Measurements from ENCODE around the gene GRID2.

The GRID2 gene

DNA sequence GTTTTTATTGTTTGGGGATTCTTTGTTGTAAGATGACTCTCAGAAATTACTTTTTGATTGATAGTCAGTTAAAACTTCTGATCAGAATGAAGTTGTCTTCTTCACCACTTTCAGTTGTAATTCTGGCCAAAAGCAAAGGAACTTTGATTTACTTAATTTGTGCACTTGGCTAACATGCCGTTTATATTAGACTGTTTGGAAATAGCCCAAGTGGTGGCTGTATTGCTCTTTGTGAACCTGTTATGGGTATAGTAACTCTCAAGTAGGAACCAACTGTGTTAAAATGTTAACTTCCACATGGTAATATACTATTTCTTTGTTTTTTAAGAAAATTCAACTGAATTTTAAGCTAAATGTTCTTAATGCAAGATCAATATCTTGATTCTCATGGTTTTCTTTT is 581.9 kb downstream of the GRID2 start:
- no peak for DNase-seq (ENCODE audit: extremely low read depth in 1 of 2, low read depth in 1 of 2)

DNA sequence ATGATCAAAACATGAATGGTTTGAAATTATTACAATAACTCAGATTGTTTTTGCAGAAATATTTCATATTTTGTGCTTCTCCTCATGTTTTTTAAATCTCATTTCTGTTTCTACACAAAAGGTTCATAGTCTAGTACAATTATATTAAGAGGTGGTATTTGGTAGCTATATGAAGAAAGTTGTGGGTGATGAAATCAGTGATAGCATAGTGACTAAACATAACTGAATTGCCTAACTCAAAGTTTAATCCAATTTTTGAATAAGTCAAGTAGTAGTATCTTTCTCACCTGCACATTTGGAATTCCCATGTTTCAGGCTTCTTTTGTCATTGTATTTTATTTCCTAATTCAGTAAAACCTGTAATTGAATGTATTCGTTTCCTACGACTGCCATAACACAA is 648.7 kb downstream of the GRID2 start:
- no peak for DNase-seq (ENCODE audit: extremely low read depth in 1 of 2, low read depth in 1 of 2)

DNA sequence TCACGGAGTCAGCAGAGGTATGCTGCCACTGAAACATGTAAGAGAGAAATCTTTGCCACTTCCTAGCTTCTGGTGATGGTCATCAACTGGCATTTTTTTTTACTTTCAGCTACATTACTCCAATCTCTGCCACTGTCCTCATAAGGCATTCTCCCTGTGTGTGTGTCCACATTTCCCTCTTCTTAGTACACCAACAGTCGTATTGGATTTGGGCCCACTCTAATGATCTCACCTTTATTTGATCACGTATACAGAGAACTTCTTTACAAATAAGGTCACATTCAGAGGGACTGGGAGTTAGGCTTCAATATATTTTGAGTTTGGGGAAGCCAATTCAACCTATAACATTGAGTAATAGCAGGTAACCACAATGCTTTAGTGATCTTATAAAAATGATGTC is 649.1 kb downstream of the GRID2 start:
- DNase-seq (ENCODE audit: extremely low read depth in 1 of 2, low read depth in 1 of 2) = no peak

DNA sequence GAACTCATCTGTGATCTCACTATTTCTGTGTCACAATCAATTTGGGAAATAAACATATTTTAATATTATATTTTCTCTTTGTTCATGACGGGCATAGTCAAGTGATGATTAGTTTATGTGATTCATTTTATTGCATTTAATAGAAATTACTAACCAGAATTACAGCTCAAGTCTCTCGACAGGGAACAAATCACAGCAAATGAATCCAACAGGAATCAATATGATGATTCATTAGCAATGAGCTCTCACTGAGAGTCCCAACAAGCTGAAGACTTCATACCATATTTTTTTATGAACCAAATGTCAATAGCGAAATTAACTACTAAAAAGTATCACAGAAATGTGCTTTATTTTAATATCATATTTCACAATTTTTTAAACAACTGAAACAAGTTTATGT is 649.7 kb downstream of the GRID2 start:
- DNase-seq (ENCODE audit: extremely low read depth in 1 of 2, low read depth in 1 of 2) = no peak

DNA sequence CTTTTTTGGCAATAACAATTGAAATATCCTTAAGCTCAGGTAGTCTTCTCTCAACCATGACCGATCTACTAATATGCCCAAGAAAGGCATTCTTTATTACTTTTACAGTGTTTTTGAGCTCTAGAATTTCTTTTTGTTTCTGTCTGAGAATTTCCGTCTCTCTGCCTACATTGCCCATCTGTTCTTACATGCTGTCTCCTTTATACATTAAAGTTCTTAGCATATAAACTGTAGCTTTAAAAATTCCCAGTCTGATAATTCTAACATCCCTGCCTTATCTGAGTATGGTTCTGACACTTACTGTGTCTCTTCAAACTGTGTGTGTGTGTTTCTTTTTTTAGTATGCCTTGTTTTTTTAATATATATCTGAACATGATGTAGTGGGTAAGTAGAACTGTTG is 658.1 kb downstream of the GRID2 start:
- no peak for DNase-seq (ENCODE audit: extremely low read depth in 1 of 2, low read depth in 1 of 2)

DNA sequence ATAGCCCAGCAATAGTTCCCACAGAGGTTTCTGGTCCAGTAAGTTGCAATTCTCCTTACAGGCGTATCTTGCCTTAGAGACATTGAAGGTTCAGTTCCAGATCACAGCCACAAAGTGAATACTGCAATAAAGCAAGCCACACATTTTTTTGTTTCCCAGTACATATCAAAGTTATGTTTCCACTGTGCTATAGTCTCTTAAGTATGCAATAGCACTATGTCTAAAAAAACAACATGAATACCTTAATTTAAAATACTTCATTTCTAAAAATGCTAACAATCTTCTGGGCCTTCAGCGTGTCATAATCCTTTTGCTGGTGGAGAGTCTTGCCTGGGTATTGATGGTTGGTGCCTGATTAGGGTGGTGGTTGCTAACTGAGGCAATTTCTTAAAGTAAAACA is 659.1 kb downstream of the GRID2 start:
- no peak for DNase-seq (ENCODE audit: extremely low read depth in 1 of 2, low read depth in 1 of 2)

DNA sequence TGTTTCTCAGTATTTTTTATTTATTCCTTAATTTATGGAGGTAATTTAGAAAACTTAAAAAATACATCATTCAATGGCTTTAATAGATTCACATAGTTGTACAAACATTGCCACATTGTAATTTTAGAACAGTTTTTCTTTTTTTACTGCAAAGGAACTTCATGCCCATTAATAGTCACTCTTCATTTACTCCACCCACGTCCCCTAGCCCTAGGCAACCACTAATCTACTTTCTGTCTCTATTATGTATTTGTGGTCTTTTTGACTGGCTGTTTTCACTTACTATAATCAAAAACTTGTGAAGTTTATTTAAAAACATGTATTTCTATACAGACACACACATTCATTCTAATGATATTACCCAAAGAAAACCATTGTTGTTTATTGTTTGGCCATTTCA is 664.8 kb downstream of the GRID2 start:
- DNase-seq (ENCODE audit: extremely low read depth in 1 of 2, low read depth in 1 of 2) = no peak

DNA sequence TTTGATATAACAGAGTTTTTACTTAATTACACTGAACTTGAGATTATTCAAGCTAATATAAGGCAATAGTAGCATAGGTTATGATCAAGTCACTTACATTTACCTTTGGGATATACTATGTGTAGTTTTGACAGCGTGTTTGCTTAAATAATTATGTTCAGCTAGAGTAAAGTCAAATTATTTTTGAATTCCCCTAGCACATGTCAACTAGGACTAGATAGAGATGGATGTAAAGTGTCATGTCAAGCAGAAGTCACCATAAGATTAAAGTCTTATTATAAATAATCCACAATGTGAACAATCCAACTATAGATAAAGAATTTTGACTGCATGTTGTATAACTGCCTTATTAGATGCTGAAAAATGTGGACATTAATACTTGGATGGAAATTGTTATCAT is 665.2 kb downstream of the GRID2 start:
- no peak for DNase-seq (ENCODE audit: extremely low read depth in 1 of 2, low read depth in 1 of 2)

DNA sequence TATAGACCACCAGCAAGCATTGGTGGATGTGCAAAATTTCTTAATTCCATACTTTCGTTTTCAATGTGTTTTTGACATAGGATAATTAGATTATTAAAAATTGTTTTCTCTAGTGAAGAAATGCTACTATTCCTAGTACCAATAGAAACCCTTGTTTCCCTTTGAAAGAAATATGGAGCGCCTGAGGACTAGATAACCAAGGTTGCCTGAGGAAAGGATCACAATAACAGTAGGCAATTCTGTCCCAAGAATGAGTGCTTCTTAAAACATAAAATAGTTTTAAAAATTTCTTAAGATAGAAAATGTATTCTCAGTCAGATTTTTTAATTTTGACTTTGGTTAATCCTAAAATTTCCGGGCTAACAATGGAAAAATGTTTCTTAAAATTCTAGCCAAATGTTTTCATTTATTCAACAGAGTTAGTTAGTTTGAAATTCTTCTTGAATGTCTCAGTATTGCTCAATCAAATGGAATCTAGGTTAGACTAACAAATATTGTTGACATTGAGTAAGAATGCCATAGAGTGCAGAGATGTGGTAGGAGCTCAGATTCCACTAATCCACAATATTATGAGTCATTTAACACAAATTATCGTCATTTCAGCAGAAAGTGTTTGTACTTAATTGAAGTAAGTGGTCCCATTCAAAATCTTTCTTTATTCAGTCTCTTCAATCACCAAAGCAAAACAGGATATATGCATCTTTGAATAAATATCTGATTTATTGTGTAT is 666.0 kb downstream of the GRID2 start:
- no peak for DNase-seq (ENCODE audit: extremely low read depth in 1 of 2, low read depth in 1 of 2)

DNA sequence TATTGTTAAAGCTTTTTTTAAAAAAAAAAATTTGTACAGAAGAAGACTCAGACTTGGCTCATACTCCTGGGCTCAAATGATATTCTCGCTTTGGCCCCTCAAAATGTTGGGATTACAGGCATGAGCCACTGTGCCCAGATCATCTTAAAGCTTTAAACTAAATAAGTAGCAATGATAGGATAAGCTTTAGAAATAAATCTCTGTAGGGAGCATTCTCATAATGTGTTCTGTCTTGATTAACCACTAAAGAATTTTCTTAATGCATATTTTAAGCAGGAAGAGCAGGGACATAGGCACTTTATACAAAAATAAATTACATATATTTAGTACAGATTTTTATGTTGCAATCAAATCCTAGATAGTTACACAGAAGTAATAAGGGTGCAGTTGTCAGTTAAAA is 667.2 kb downstream of the GRID2 start:
- no peak for DNase-seq (ENCODE audit: extremely low read depth in 1 of 2, low read depth in 1 of 2)

DNA sequence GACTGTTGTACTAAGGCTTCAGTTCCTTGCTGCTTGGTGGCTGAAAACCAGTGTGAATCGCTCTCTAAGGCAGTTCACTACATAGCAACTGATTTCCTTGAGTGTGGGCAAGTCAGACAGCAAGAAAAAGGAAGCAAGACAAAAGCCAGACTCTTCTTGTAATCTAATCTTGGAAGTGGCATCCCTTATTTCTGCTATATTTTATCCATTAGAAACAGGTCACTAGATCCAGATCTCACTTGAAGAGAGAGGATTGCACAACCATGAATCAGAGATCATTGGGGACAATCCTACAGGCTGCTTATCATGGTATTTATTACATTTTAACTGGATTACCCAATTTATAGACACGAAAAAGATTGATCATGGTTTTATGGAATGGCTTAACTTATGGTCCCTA is 684.5 kb downstream of the GRID2 start:
- DNase-seq (ENCODE audit: extremely low read depth in 1 of 2, low read depth in 1 of 2) = no peak

DNA sequence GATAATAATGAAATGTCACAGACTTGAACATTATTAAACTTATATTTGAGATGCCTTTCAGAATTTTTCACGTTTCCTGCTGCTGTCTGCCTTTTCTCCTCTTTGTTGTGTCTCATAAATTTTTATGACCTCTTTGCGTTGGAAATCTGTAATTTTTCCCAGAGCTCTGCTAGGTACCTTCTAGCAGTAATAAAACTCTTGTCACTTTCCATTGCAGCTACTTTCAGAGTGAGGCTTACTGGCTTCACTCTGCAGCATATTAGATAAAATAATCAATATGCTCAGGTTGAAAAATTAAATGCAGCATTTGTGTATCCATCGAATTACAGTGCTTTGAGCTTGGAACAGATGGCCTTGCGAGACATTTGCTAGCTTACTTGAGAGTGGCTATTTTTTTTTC is 689.0 kb downstream of the GRID2 start:
- DNase-seq (ENCODE audit: extremely low read depth in 1 of 2, low read depth in 1 of 2) = no peak

DNA sequence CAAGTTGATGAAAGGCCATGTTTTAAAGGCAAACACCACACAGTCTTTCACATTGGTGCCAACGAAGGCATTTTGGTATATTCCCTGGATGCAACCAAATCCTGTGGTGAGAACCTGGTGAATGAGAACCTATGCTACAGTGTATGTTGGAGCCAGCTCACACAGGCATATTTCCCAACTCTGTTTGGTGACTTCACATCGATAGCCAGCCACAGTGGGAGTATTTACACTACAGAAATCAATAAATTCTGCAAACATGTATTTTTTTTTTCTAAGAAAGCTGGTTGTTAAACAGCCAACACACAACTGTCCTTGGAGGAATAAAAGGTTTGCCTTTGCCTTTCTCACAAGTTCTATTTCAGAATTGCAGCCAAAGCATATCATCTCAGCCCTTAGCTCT is 691.0 kb downstream of the GRID2 start:
- DNase-seq (ENCODE audit: extremely low read depth in 1 of 2, low read depth in 1 of 2) = no peak

DNA sequence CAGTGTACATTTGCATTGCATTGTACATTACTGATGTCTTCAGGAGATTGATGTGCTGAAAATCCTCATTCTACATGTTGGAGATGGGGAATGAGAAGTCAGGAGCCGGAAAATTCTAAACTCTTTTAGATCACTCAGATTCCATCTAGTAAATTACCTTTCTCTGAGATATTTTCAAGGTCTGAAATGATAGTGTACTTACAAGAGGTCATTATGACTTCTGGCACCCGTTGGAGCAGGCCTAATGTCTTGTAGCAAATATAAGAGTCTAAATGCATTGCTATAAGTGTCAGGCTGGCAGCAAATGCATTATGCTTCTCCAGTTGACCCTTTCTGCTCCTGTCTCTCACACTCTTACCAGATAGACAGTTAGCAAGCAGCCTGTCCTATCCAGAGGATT is 692.8 kb downstream of the GRID2 start:
- DNase-seq (ENCODE audit: extremely low read depth in 1 of 2, low read depth in 1 of 2) = no peak

DNA sequence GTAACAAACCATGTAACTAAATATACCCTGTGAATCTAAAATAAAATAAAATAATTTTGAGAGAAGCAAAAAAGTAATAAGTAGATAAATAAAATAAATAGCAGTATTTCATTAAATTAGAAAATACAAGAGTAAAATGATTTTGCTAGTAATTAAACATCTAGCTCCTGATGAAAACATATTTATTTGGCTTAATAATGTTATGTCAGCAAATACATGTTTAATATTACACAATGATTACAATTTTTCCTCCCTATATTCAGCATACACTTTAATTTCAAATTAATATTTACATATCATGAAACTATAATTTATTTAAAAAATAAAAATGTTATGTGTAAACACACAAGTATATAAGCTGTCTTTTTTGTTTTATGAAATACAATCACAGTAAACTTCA is 697.1 kb downstream of the GRID2 start:
- DNase-seq (ENCODE audit: extremely low read depth in 1 of 2, low read depth in 1 of 2) = no peak

DNA sequence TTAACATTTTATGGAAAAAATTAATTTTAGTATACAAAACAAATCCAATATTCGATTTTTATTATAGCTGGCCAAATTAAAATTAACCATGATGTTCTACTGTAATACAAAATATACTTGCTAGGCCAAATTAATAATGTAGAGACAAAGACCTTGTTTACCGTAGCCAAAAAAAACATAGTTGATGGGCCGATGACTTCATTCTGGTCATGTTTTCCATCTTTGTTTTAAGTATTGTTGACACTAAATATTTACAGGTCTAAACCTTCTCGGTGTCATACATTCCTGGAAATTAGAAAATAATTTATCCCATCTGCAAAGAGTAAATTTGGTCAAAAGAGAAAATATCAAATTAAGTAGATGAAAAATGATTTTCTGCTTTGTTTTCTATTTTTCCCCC is 698.5 kb downstream of the GRID2 start:
- DNase-seq (ENCODE audit: extremely low read depth in 1 of 2, low read depth in 1 of 2) = no peak

DNA sequence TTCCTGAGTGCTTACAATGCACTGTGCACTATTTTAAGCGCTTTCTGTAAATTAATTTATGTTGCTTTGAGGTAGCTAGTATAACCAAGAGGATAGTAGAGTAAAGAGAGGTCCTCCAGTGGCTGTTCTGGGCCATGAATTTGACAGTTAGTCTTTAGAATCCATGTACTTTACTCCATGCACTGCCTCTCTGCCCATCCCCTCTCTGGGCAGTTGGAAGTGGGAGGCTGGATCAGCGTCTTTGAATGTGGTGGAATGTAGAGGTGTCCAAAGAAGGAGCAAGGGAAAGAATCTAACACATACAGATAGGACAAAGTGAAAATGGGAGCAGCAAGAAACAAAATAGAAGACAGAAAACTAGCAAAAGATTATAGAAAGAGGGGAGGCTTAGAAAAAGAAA is 712.6 kb downstream of the GRID2 start:
- no peak for DNase-seq (ENCODE audit: extremely low read depth in 1 of 2, low read depth in 1 of 2)

DNA sequence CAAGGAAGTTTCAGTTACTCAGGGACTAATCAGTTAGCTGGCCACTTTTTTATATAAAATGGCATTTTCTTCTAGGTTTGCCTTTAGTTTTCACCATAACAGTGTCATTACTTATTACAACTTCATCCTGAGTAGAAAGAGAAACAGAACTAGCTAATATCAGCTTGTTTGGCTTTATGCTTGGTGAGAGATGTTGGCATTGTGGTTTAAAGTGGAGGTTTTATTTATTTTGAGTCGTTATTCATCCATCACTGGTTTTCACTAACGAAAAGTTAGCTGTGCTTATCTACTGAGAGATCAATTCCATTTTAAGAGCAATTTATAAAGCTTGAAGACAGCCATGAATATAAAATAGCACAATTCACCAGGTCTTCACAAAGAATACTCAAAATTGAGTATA is 714.5 kb downstream of the GRID2 start:
- no peak for DNase-seq (ENCODE audit: extremely low read depth in 1 of 2, low read depth in 1 of 2)

DNA sequence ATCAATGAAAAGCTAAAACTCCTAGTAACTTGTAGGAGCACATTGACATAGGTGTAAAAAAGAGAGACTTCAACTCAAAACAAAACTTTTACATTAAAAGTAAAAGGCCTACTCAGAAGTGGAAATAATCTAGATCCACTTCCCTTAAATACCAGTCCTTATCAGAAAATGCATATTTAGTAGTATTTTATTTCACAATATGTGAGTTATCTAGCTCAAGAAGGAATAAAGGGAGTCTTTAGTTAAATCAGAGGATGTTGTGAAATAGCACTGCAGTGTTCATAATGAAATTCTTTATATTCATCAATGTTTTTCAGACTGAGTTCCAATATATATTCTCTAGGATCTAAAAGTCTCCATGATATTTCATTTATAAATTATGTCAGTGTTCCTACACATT is 715.0 kb downstream of the GRID2 start:
- DNase-seq (ENCODE audit: extremely low read depth in 1 of 2, low read depth in 1 of 2) = no peak

DNA sequence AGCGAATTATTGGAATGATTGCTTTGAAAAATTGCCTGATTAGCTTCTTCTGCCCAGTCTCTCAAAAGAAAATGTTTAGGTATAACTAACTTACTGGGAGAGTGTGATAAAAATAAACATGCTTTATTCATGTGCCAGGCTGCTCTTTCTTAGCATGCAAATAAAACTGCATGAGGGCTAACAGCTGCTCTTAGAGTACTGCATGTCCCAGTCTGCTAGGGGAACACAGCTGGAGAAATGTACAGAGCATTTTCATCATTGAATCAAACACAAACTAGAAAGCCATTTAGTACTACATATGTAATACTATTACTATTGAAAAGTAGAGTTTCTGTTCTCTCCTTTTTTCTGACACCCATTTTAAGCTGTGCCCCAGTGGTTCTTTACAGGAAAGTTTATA is 726.0 kb downstream of the GRID2 start:
- DNase-seq (ENCODE audit: extremely low read depth in 1 of 2, low read depth in 1 of 2) = no peak

DNA sequence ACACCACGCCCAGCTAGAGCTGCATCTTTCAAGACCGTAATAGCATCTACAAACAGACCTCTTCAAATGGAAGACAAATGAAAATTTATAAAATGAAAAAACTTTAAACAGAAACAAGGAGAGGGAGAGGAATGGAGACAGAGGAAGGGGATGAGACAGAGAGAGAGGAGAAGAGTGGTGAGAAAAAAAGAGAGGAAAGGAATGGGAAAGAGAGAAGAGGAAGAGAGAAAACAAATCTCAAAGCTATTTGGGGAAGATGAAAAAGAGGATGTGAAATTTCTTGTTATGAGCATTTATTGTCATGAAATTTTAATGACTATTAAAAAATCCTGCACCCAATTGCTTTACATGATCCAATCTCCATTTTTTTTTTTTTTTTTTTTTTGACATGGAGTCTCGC is 726.9 kb downstream of the GRID2 start:
- DNase-seq (ENCODE audit: extremely low read depth in 1 of 2, low read depth in 1 of 2) = no peak

DNA sequence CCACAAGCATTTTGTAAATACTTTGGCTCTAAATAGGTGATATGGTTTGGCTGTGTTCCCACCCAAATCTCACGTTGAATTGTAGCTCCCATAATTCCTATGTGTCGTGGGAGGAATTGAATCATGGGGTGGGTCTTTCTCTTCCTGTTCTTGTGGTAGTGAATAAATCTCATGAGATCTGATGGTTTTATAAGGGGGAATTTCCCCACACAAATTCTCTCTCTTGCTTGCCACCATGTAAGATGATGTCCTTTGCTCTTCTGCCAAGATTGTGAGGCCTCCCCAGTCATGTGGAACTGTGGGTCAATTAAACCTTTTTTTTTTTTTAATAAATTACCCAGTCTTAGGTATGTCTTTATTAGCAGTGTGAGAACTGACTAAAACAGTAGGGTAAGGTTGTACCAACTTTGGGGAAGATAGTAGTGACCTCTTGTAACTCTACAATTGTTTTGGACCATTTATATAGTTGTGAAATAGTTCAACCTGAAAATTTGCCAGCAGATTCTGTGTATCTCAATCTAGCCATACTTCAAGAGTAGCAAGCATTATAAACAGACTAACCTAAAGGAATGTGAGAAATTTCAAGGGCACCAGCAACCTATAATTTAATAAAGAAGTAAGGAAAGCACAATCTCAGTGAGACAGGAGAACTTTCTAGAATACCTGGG is 727.8 kb downstream of the GRID2 start:
- no peak for DNase-seq (ENCODE audit: extremely low read depth in 1 of 2, low read depth in 1 of 2)

DNA sequence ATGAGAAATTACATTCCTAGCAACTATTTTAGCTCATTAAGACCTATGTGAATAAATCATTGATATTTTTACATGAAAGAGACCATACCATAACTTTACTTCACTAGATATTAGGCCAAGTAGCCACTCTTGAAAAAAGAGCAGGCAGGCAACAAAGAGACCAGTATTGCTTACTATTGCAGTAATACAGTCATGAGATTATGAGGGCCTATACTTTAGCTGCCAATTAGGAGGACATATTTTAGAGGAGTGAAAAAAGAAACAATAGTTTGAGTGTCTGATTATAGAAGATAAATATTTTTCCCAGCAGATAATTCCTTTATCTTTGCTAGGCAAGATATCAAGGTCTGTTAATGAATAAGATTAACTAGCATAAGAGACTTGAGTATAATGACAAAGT is 739.0 kb downstream of the GRID2 start:
- no peak for DNase-seq (ENCODE audit: extremely low read depth in 1 of 2, low read depth in 1 of 2)

Data from stimulated activated CD8-positive, alpha-beta memory T cell treated with anti-CD3 and anti-CD28 coated beads, Interleukin-7, amount 100 ng/mL, for 48 hours (primary cell).